B cell (primary cell): ENCODE results near the gene VIT. TPM values are rescaled to one million over a fixed set of nuclear protein-coding genes. Genes with fewer than 3 reads are reported as not detected.

ENCODE experiments used
- ATAC-seq: fragments of 200-7000 bp; cut with Tn5 transposase; one replicate; pipeline ENCODE4 v1.10.0; 2021; ENCODE audit warnings: low read depth, mild to moderate bottlenecking, moderate number of reproducible peaks, moderate library complexity
- CTCF ChIA-PET: fragments of 350-600 bp; sonication (Branson Sonifier 250); formaldehyde crosslinking; loops from one replicate; lab custom pipeline; 2021; ENCODE audit warnings: antibody characterized with exemption, inconsistent platforms; lab: Charles Lee
- POLR2A ChIA-PET: fragments of 350-600 bp; sonication (Branson Sonifier 250); formaldehyde crosslinking; loops from one replicate; lab custom pipeline; 2021; ENCODE audit warnings: antibody characterized with exemption; lab: Charles Lee
- DNase-seq: peaks from one replicate; pipeline ENCODE4 v3.0.0; 2013
- H2AFZ ChIP-seq: 2 replicates; pipeline ENCODE4 v1.6.1; 2012; ENCODE audit warnings: mild to moderate bottlenecking, low read depth, low read length; ENCODE audit not compliant: insufficient read depth, poor library complexity, severe bottlenecking
- H3K27ac ChIP-seq, 2 donors: 1 replicate in 1 of 2; 2 replicates in 1 of 2; pipeline ENCODE4 v1.5.1; 2012 to 2013; ENCODE audit warnings: low read length in 2 of 2, mild to moderate bottlenecking in 2 of 2, moderate library complexity in 1 of 2
- H3K27me3 ChIP-seq, 4 experiments: fragments of 200-600 bp in 1 of 4; sonication (generic) in 1 of 4; replicated peaks in 1 of 4; 1 replicate in 2 of 4; 2 replicates in 2 of 4; pipeline versions ENCODE4 v1.6.1 to v1.7.0; 2013 to 2016; ENCODE audit warnings: low read length in 3 of 4, mild to moderate bottlenecking in 2 of 4, mixed read lengths in 1 of 4, moderate library complexity in 1 of 4; ENCODE audit not compliant: insufficient read depth in 4 of 4, control insufficient read depth in 3 of 4; ENCODE audit errors: control extremely low read depth in 1 of 4
- H3K36me3 ChIP-seq, 2 experiments: replicated peaks in 1 of 2; 1 replicate in 1 of 2; 2 replicates in 1 of 2; pipeline versions ENCODE4 v1.6.1 to v1.7.1; 2013; ENCODE audit warnings: low read length in 1 of 2; ENCODE audit not compliant: insufficient read depth in 2 of 2, control insufficient read depth in 1 of 2; ENCODE audit errors: control extremely low read depth in 1 of 2, extremely low read depth in 1 of 2
- H3K4me1 ChIP-seq, 2 donors: fragments of 200-600 bp in 1 of 2; sonication (generic) in 1 of 2; 1 replicate in 1 of 2; 2 replicates in 1 of 2; pipeline versions ENCODE4 v1.5.1 to v1.6.1; 2013 to 2017; ENCODE audit warnings: low read length in 2 of 2; ENCODE audit not compliant: control insufficient read depth in 2 of 2, insufficient read depth in 2 of 2
- H3K4me2 ChIP-seq: replicated peaks from 2 replicates; pipeline ENCODE3; 2012; ENCODE audit warnings: mild to moderate bottlenecking, low read depth, low read length; ENCODE audit not compliant: poor library complexity, severe bottlenecking
- H3K4me3 ChIP-seq, 5 experiments: fragments of 200-600 bp in 1 of 5; sonication (generic) in 1 of 5; 1 replicate in 3 of 5; 2 replicates in 2 of 5; pipeline versions ENCODE4 v1.5.1 to v1.7.0; 2011 to 2016; ENCODE audit warnings: low read length in 4 of 5, mild to moderate bottlenecking in 4 of 5, low read depth in 2 of 5, control low read depth in 1 of 5, moderate library complexity in 1 of 5; ENCODE audit not compliant: insufficient read depth in 1 of 5; ENCODE audit errors: control extremely low read depth in 1 of 5, extremely low read depth in 1 of 5
- H3K79me2 ChIP-seq: fragments of 200-600 bp; sonication (generic); one replicate; pipeline ENCODE4 v1.6.0; 2016; ENCODE audit warnings: low read length; ENCODE audit not compliant: control insufficient read depth, insufficient read depth
- H3K9ac ChIP-seq: fragments of 200-600 bp; sonication (generic); 2 replicates; pipeline ENCODE4 v1.6.1; 2017; ENCODE audit warnings: mild to moderate bottlenecking, low read length, moderate library complexity
- H3K9me3 ChIP-seq, 3 donors: one replicate each; pipeline versions ENCODE4 v1.6.1 to v1.7.1; 2013; ENCODE audit warnings: low read length in 2 of 3; ENCODE audit not compliant: control insufficient read depth in 2 of 3, insufficient read depth in 1 of 3; ENCODE audit errors: control extremely low read depth in 1 of 3
- H4K20me1 ChIP-seq: 2 replicates; pipeline ENCODE4 v1.6.0; 2012; ENCODE audit warnings: mild to moderate bottlenecking, low read length; ENCODE audit not compliant: insufficient read depth, control insufficient read depth, poor library complexity, severe bottlenecking
- H3K27ac Mint-ChIP-seq: one replicate; pipeline ENCODE4 v1.8.0; 2021; ENCODE audit warnings: mixed read lengths
- H3K27me3 Mint-ChIP-seq: one replicate; pipeline ENCODE4 v1.8.0; 2021; ENCODE audit warnings: mixed read lengths
- H3K4me1 Mint-ChIP-seq: one replicate; pipeline ENCODE4 v1.8.0; 2021; ENCODE audit warnings: mixed read lengths
- H3K4me3 Mint-ChIP-seq: one replicate; pipeline ENCODE4 v1.8.0; 2021; ENCODE audit warnings: mixed read lengths
- H3K9me3 Mint-ChIP-seq: one replicate; pipeline ENCODE4 v1.8.0; 2022; ENCODE audit warnings: mixed read lengths; ENCODE audit not compliant: insufficient read depth
- EZH2 ChIP-seq: IDR thresholded peaks from 2 replicates; pipeline ENCODE4 v1.6.1; 2012; ENCODE audit warnings: borderline replicate concordance, low read depth, mild to moderate bottlenecking, moderate library complexity, low read length; ENCODE audit not compliant: insufficient read depth, poor library complexity, severe bottlenecking
- WGBS: methylation state at CpG from one replicate; pipeline ENCODE4 v1.1.5; 2013; ENCODE audit warnings: missing lambda C conversion rate; ENCODE audit not compliant: insufficient coverage; 5-methylcytosine and 5-hydroxymethylcytosine counted together
- intact Hi-C: fragments of 100-400 bp; cut with micrococcal nuclease; formaldehyde crosslinking; loops from one replicate; pipeline ENCODE4 v1.10.0; 2022
- polyA plus RNA-seq: library from polyadenylated mRNA; depleted of rRNA; stranded (reverse); fragments of >200 nt; gene quantifications from 2 replicates; pipeline ENCODE4 v1.2.3, GENCODE V29; 2012
- total RNA-seq, 2 donors: library from RNA; stranded (reverse); fragments of 120-200 nt in 1 of 2; gene quantifications; 1 replicate in 1 of 2; 2 replicates in 1 of 2; pipeline versions ENCODE4 v1.2.3 to v1.2.4, GENCODE V29; 2013 to 2022
- TF ChIP-seq, protein P1 (sequence below): fragments of 200-600 bp; IDR thresholded peaks from one replicate; pipeline ENCODE4 v1.8.0; 2022; ENCODE audit warnings: antibody characterized with exemption, mild to moderate bottlenecking

The VIT gene
- total and polyA plus RNA-seq, 2 donors (not counting 1 experiment from before 2014, with no cell fraction given), result not detected

DNA sequence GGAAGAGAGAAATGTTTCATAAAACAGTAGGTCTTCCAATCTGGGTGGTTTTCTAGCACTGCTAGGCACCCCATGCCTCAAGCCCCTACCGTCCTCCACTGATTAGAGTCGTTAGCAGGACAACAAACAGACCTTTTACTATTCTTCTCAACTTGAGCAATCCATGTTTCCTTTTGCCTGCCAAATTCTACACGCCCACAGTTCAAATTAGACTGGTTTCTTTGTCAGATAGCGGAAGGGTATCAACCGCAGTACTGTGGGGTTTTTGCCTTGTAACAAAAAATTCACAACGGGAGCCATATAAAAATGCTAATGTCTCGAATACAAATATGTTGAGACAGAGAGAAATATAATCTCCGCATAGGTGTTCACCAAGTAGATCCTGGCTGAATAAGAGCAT lies 59.9 kb downstream of the VIT start:
- H2AFZ ChIP-seq, result no peak overlapping the region
- Mint-ChIP-seq H3K4me1 (no peaks in the 10 kb centered on the region), H3K27me3 (peaks cover 22% of the 10 kb centered on the region), H3K27ac (no peak overlapping the region), H3K4me3 (no peak overlapping the region), H3K9me3 (no peaks in the 10 kb centered on the region)
- H3K9ac ChIP-seq, result no peak overlapping the region
- H3K4me2 ChIP-seq, result no peak overlapping the region
- no peaks in the 10 kb centered on the region for H3K79me2 ChIP-seq
- no peak overlapping the region for H3K27ac ChIP-seq
- WGBS, result 91% methylated on average over 6 of the region's 8 CpGs
- no peak for ATAC-seq
- ChIA-PET CTCF (no interaction called here), POLR2A (no interaction called here)
- no peak overlapping the region for H3K4me3 ChIP-seq
- intact Hi-C loops, result no loop called here
- H3K4me1 ChIP-seq, result no peaks in the 10 kb centered on the region
- no peaks in the 10 kb centered on the region for H4K20me1 ChIP-seq
- no peak for TF ChIP-seq EZH2
- TF ChIP-seq, protein P1, sequence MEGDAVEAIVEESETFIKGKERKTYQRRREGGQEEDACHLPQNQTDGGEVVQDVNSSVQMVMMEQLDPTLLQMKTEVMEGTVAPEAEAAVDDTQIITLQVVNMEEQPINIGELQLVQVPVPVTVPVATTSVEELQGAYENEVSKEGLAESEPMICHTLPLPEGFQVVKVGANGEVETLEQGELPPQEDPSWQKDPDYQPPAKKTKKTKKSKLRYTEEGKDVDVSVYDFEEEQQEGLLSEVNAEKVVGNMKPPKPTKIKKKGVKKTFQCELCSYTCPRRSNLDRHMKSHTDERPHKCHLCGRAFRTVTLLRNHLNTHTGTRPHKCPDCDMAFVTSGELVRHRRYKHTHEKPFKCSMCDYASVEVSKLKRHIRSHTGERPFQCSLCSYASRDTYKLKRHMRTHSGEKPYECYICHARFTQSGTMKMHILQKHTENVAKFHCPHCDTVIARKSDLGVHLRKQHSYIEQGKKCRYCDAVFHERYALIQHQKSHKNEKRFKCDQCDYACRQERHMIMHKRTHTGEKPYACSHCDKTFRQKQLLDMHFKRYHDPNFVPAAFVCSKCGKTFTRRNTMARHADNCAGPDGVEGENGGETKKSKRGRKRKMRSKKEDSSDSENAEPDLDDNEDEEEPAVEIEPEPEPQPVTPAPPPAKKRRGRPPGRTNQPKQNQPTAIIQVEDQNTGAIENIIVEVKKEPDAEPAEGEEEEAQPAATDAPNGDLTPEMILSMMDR, result no peak
- no peak for DNase-seq
- no peaks in the 10 kb centered on the region for H3K9me3 ChIP-seq
- no peaks in the 10 kb centered on the region for H3K27me3 ChIP-seq
- H3K36me3 ChIP-seq, result no peaks in the 10 kb centered on the region

DNA sequence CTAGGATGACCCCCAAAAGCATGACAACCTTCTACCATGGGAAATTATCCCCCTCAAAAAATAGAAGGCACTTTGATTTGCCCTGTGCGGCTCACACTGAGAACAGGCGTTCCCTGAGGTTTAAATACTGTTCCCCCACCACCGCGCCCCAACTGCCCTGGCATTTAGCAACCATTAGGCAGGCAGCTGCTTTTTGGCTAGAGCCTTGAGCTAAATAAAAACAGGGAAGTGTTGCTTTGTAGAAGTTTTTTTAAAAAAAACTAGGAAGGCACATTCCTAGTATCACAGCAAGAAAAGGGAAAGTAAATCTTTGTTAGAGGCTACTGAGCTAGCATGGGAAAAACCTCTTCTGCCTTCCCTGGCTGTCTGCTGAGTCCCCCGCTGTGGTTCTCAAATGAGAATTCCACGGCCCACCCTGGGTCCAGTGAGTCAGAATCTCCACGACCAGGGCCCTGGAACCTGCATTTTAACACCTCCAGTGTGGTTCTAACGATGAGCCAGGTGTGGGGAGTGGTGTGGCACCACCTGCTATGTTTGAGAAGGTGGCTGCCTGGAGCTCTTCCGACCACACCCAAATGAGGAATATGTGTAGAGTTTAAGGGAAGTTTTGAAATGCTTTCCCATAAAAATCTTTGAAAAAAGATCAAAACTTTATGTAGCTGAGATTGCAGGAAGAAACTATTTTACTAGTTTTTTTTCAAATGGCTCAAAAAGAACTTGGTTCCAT lies 66.4 kb downstream of the VIT start:
- no peak overlapping the region for H3K4me3 ChIP-seq
- H3K4me1 ChIP-seq, result no peaks in the 10 kb centered on the region
- Mint-ChIP-seq H3K27ac (no peak overlapping the region), H3K27me3 (peaks cover 18% of the 10 kb centered on the region), H3K4me1 (no peaks in the 10 kb centered on the region), H3K9me3 (peaks cover 4% of the 10 kb centered on the region), H3K4me3 (no peak overlapping the region)
- ChIA-PET CTCF (no interaction called here), POLR2A (no interaction called here)
- intact Hi-C loops, result no loop called here
- DNase-seq, result no peak
- no peak overlapping the region for H2AFZ ChIP-seq
- WGBS, result 65% methylated on average over 4 of the region's 9 CpGs
- H3K27ac ChIP-seq, result no peak overlapping the region
- no peak overlapping the region for H3K4me2 ChIP-seq
- no peaks in the 10 kb centered on the region for H4K20me1 ChIP-seq
- H3K27me3 ChIP-seq, result peaks cover 0 to 2% (median 0%) of the 10 kb centered on the region in 4 experiments
- no peak overlapping the region for H3K9ac ChIP-seq
- no peak for ATAC-seq
- H3K79me2 ChIP-seq, result no peaks in the 10 kb centered on the region
- no peak for TF ChIP-seq EZH2
- TF ChIP-seq, protein P1, result no peak
- peaks cover 0 to 5% (median 0%) of the 10 kb centered on the region in 3 donors for H3K9me3 ChIP-seq
- H3K36me3 ChIP-seq, result no peaks in the 10 kb centered on the region
